COLO668 (cell line): ENCODE measurements around the gene CACNA1I.
A peak's percentile ranks its signal among the peaks of the same experiment; 100 is the strongest.

Experiments used
- DNase-seq: peaks from one replicate; lab custom pipeline; 2025; ENCODE audit not compliant: unreplicated experiment; lab: John Stamatoyannopoulos, UW

Gene CACNA1I

GRCh38 chr22:39595622-39596172 is 25.1 kb downstream of the CACNA1I start:
- no peak for DNase-seq

- DNase-seq: no peak
Observed at GRCh38 chr22:39596601-39597000, 26.0 kb downstream of the CACNA1I start.

DNA sequence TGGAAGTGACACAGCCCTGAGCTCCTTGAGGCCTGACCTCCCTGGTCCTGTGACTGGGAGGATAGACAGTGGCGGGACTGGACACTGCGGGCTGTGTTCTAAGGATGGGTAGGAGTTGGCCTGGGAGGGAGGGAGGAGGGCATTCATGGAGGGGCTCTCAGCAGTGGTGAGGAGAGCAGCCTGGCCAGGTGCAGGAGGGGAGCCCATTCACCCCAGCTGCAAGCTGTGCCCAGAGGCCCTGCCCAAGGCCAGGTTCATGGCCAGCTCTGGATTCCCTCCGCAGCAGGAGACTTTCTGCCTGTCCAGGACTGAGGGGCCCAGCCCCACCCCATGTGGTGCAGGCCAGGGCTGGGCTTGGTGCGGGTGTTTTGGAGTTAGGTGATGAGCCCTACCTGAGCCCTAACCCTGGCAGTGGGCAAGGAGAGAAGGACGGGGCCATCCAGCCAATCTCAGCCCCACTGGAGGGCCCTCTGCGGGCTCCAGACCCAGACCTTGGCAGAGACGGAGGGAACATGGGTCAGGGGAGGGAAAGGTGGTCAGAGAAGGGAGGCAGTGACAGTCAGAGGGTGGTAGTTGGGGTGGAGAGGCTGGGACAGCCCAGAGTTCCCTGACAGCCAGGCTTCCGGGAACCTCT is 26.8 kb downstream of the CACNA1I start:
- no peak for DNase-seq

- DNase-seq: peak; percentile 66
Observed at GRCh38 chr22:39598017-39598965, 27.7 kb downstream of the CACNA1I start.

- no peak for DNase-seq
Observed at GRCh38 chr22:39600491-39601179, 30.1 kb downstream of the CACNA1I start.

DNA sequence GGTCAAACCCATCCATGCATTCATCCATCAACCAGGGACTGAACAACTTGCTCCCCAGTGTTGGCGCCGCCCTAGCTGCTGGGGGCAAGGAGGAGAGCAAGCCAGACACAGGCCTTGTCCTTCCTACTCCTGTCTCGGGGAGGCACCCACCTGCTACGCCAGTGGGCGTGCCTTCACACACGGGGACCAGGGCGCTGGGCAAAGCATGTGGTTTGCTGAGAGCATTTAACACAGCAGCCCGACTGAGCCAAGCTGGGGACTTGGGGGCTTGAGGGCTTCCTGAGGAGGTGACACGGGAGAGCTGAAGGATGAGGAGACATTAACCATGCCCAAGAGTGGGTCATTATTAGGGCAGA is 30.6 kb downstream of the CACNA1I start:
- DNase-seq: peak; percentile 14

DNA sequence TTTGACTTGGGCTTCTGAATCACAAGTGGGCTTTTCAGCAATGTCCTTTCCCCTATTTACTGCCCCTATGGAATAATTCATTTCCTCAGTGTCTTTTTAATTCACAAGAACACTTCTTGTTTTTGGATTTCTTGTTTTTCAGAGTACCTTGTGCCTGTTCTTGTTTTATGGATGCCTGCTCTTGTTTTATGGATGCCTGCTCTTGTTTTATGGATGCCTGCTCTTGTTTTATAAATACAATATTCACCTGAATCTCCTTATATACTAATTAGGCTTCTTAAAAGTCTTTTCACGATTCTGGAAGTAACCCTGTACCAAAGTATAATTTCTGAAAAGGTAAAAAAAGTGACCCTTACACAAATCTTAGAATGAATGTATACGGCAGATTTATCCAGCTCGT is 32.8 kb downstream of the CACNA1I start:
- no peak for DNase-seq

- DNase-seq: no peak
Observed at GRCh38 chr22:39610246-39610645, 39.7 kb downstream of the CACNA1I start.

- DNase-seq: no peak
Observed at GRCh38 chr22:39610766-39611165, 40.2 kb downstream of the CACNA1I start.

- DNase-seq: no peak
Observed at GRCh38 chr22:39611360-39611759, 40.8 kb downstream of the CACNA1I start.

GRCh38 chr22:39612811-39613548 is 42.4 kb downstream of the CACNA1I start:
- no peak for DNase-seq

DNA sequence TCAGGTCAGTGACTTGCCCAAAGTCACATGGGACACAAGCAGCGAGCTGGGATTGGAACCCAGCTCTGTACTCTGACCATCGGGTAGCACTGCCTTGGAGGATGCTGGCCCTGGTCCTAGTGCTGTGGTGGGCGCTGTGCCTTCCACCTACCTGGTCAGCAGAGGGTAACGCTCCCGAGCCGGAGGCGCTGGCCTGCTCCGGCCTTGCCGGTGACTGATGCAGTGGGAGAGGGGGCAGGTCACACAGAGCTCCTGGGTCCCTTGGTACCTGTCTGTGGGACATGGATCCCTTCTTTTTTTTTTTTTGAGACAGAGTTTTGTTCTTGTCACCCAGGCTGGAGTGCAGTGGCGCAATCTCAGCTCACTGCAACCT is 43.0 kb downstream of the CACNA1I start:
- DNase-seq: no peak

GRCh38 chr22:39614442-39614841 is 43.9 kb downstream of the CACNA1I start:
- no peak for DNase-seq

DNA sequence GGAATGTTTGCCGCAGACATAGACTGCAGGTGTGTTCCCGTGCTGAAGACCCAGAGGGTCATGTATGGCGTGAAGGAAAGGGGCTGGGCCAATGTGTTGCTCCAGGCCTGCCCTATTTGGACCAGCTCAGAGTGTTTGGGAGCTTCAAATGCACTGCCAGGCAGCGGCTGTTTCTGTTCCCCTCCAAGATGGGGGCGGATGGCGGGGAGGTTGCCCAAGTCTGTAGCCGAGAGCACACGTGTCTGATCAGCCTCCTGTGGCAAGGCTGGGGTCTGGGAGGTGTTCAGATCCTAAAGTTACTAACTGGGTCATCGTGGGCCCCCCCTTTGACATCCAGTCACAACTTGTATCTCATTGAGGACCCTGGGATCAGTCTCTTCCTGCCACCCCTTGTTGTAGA is 45.5 kb downstream of the CACNA1I start:
- DNase-seq: no peak

- DNase-seq: no peak
Observed at GRCh38 chr22:39616781-39617180, 46.2 kb downstream of the CACNA1I start.

DNA sequence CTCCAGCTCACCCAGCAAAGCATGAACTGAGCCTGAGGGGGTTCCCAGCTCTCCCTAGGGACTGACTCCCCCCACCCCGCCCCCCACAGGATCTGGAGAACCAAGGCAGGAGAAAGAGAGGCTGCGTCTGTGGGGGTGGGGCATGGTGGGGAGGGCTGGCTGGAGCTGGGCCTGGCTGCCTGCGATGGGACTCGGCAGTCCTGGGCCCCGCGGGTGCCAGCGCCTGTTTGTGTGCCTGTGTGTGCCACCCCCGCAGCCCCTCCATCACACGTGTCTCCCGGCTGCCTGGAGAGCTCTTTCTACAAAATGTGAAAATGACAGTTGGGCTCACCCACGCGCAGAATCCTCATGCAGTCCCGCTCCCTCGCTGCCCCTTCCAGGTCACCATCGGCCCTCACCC is 46.8 kb downstream of the CACNA1I start:
- DNase-seq: no peak

DNA sequence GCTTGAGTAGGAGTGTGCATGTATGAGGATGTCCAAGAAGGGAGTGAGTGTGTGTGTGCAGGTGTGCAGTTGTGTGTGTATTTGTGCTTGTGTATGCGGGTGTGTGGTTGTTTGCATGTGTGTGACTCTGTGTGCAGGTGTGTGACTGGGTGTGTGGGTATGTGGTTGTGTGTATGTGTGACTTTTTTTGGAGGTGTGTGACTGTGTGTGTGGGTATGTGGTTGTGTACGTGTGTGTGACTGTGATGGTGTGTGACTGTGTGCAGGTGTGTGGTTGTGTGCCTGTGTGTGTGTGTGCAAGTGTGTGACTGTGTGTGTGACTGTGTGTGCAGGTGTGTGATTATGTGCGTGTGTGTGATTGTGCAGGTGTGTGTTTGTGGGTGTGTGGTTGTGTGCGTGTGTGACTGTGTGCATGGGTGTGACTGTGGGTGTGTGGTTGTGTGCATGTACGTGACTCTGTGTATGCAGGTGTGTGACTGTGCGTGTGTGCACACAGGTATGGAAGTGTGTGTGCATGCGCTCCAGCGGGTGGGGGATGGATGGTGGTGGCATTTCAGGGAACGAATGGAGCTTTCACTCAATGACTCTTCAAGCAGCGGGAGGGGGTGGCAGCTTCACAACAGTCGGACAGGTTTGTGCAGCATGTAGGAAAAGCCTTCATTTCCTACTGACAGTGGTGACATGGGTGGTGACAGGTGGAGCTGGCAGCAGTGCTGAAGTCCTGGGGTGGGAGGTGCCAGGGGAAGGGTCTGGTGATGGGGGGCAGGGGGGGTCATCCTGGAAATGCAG is 47.6 kb downstream of the CACNA1I start:
- no peak for DNase-seq

- no peak for DNase-seq
Observed at GRCh38 chr22:39618996-39619530, 48.5 kb downstream of the CACNA1I start.

DNA sequence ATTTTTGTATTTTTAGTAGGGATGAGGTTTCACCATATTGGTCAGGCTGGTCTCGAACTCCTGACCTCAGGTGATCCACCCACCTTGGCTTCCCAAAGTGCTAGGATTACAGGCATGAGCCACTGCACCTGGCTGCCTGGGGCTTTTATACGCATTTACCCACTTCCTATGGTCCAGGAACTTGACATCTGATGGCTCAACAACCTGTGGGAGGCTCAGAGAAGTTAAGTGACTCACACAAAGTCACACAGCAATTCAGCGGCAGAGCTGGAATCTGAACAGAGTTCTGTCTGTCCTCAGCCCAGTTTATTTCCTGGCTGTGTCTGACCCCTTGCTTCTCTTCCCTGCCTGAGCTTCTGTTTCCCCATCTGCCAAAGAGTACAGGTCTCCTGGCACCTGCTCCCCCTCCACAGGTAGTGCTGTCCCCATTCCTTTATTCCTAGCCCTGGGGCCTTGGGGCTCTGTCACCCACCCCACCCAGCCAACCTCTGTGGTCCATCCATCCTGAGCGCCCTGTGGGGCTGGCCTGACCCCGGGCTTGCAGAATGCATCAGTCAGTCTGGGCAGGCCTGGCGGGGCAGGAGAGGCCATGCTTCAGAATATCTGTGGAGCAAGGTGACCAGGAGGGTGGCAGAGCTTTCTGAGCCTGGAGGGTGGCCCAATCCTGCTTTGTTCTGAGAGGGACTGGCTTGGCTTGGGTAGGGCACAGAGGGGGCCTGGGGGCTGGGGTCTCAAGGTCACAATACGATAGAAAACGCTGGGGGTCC is 50.6 kb downstream of the CACNA1I start:
- DNase-seq: no peak
